B cell (primary cell): ENCODE measurements around the gene SEC14L1. TPM values are rescaled to one million over a fixed set of nuclear protein-coding genes. Genes with fewer than 3 reads are reported as not detected.
A peak's percentile ranks its signal among the peaks of the same experiment; 100 is the strongest.

ENCODE experiments used
- ATAC-seq: fragments of 200-7000 bp; cut with Tn5 transposase; one replicate; pipeline ENCODE4 v1.10.0; 2021; ENCODE audit warnings: low read depth, mild to moderate bottlenecking, moderate number of reproducible peaks, moderate library complexity
- CTCF ChIA-PET: fragments of 350-600 bp; sonication (Branson Sonifier 250); formaldehyde crosslinking; loops from one replicate; lab custom pipeline; 2021; ENCODE audit warnings: antibody characterized with exemption, inconsistent platforms; lab: Charles Lee
- POLR2A ChIA-PET: fragments of 350-600 bp; sonication (Branson Sonifier 250); formaldehyde crosslinking; loops from one replicate; lab custom pipeline; 2021; ENCODE audit warnings: antibody characterized with exemption; lab: Charles Lee
- DNase-seq: peaks from one replicate; pipeline ENCODE4 v3.0.0; 2013
- H2AFZ ChIP-seq: 2 replicates; pipeline ENCODE4 v1.6.1; 2012; ENCODE audit warnings: mild to moderate bottlenecking, low read depth, low read length; ENCODE audit not compliant: insufficient read depth, poor library complexity, severe bottlenecking
- H3K27ac ChIP-seq, 2 donors: 1 replicate in 1 of 2; 2 replicates in 1 of 2; pipeline ENCODE4 v1.5.1; 2012 to 2013; ENCODE audit warnings: low read length in 2 of 2, mild to moderate bottlenecking in 2 of 2, moderate library complexity in 1 of 2
- H3K27me3 ChIP-seq, 4 experiments: fragments of 200-600 bp in 1 of 4; sonication (generic) in 1 of 4; replicated peaks in 1 of 4; 1 replicate in 2 of 4; 2 replicates in 2 of 4; pipeline versions ENCODE4 v1.6.1 to v1.7.0; 2013 to 2016; ENCODE audit warnings: low read length in 3 of 4, mild to moderate bottlenecking in 2 of 4, mixed read lengths in 1 of 4, moderate library complexity in 1 of 4; ENCODE audit not compliant: insufficient read depth in 4 of 4, control insufficient read depth in 3 of 4; ENCODE audit errors: control extremely low read depth in 1 of 4
- H3K36me3 ChIP-seq, 2 experiments: replicated peaks in 1 of 2; 1 replicate in 1 of 2; 2 replicates in 1 of 2; pipeline versions ENCODE4 v1.6.1 to v1.7.1; 2013; ENCODE audit warnings: low read length in 1 of 2; ENCODE audit not compliant: insufficient read depth in 2 of 2, control insufficient read depth in 1 of 2; ENCODE audit errors: control extremely low read depth in 1 of 2, extremely low read depth in 1 of 2
- H3K4me1 ChIP-seq, 2 donors: fragments of 200-600 bp in 1 of 2; sonication (generic) in 1 of 2; 1 replicate in 1 of 2; 2 replicates in 1 of 2; pipeline versions ENCODE4 v1.5.1 to v1.6.1; 2013 to 2017; ENCODE audit warnings: low read length in 2 of 2; ENCODE audit not compliant: control insufficient read depth in 2 of 2, insufficient read depth in 2 of 2
- H3K4me2 ChIP-seq: replicated peaks from 2 replicates; pipeline ENCODE3; 2012; ENCODE audit warnings: mild to moderate bottlenecking, low read depth, low read length; ENCODE audit not compliant: poor library complexity, severe bottlenecking
- H3K4me3 ChIP-seq, 5 experiments: fragments of 200-600 bp in 1 of 5; sonication (generic) in 1 of 5; 1 replicate in 3 of 5; 2 replicates in 2 of 5; pipeline versions ENCODE4 v1.5.1 to v1.7.0; 2011 to 2016; ENCODE audit warnings: low read length in 4 of 5, mild to moderate bottlenecking in 4 of 5, low read depth in 2 of 5, control low read depth in 1 of 5, moderate library complexity in 1 of 5; ENCODE audit not compliant: insufficient read depth in 1 of 5; ENCODE audit errors: control extremely low read depth in 1 of 5, extremely low read depth in 1 of 5
- H3K79me2 ChIP-seq: fragments of 200-600 bp; sonication (generic); one replicate; pipeline ENCODE4 v1.6.0; 2016; ENCODE audit warnings: low read length; ENCODE audit not compliant: control insufficient read depth, insufficient read depth
- H3K9ac ChIP-seq: fragments of 200-600 bp; sonication (generic); 2 replicates; pipeline ENCODE4 v1.6.1; 2017; ENCODE audit warnings: mild to moderate bottlenecking, low read length, moderate library complexity
- H3K9me3 ChIP-seq, 3 donors: one replicate each; pipeline versions ENCODE4 v1.6.1 to v1.7.1; 2013; ENCODE audit warnings: low read length in 2 of 3; ENCODE audit not compliant: control insufficient read depth in 2 of 3, insufficient read depth in 1 of 3; ENCODE audit errors: control extremely low read depth in 1 of 3
- H4K20me1 ChIP-seq: 2 replicates; pipeline ENCODE4 v1.6.0; 2012; ENCODE audit warnings: mild to moderate bottlenecking, low read length; ENCODE audit not compliant: insufficient read depth, control insufficient read depth, poor library complexity, severe bottlenecking
- H3K27ac Mint-ChIP-seq: one replicate; pipeline ENCODE4 v1.8.0; 2021; ENCODE audit warnings: mixed read lengths
- H3K27me3 Mint-ChIP-seq: one replicate; pipeline ENCODE4 v1.8.0; 2021; ENCODE audit warnings: mixed read lengths
- H3K4me1 Mint-ChIP-seq: one replicate; pipeline ENCODE4 v1.8.0; 2021; ENCODE audit warnings: mixed read lengths
- H3K4me3 Mint-ChIP-seq: one replicate; pipeline ENCODE4 v1.8.0; 2021; ENCODE audit warnings: mixed read lengths
- H3K9me3 Mint-ChIP-seq: one replicate; pipeline ENCODE4 v1.8.0; 2022; ENCODE audit warnings: mixed read lengths; ENCODE audit not compliant: insufficient read depth
- EZH2 ChIP-seq: IDR thresholded peaks from 2 replicates; pipeline ENCODE4 v1.6.1; 2012; ENCODE audit warnings: borderline replicate concordance, low read depth, mild to moderate bottlenecking, moderate library complexity, low read length; ENCODE audit not compliant: insufficient read depth, poor library complexity, severe bottlenecking
- WGBS: methylation state at CpG from one replicate; pipeline ENCODE4 v1.1.5; 2013; ENCODE audit warnings: missing lambda C conversion rate; ENCODE audit not compliant: insufficient coverage; 5-methylcytosine and 5-hydroxymethylcytosine counted together
- intact Hi-C: fragments of 100-400 bp; cut with micrococcal nuclease; formaldehyde crosslinking; loops from one replicate; pipeline ENCODE4 v1.10.0; 2022
- polyA plus RNA-seq: library from polyadenylated mRNA; depleted of rRNA; stranded (reverse); fragments of >200 nt; gene quantifications from 2 replicates; pipeline ENCODE4 v1.2.3, GENCODE V29; 2012
- total RNA-seq, 2 donors: library from RNA; stranded (reverse); fragments of 120-200 nt in 1 of 2; gene quantifications; 1 replicate in 1 of 2; 2 replicates in 1 of 2; pipeline versions ENCODE4 v1.2.3 to v1.2.4, GENCODE V29; 2013 to 2022
- TF ChIP-seq, protein P1 (sequence below): fragments of 200-600 bp; IDR thresholded peaks from one replicate; pipeline ENCODE4 v1.8.0; 2022; ENCODE audit warnings: antibody characterized with exemption, mild to moderate bottlenecking

SEC14L1 gene
- total and polyA plus RNA-seq, 2 donors (not counting 1 experiment from before 2014, with no cell fraction given), result 37.7 to 103 TPM

DNA sequence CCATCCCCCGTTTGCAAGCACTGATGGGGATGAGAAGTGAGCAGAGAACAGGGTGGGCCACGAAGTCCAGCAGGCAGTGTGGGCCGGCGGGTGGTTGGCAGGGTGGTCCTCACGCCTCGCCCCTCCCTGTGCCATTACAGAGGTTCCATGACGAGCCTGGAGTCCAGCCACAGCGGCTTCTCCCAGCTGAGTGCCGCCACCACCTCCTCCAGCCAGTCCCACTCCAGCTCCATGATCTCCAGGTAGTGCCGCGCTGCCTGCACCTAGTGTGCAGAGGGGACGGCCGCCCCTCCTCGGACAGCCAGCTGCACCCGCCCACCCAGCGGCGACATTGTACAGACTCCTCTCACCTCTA, 73.0 kb downstream of the SEC14L1 start:
- H3K36me3 ChIP-seq, result peaks cover 0 to 80% of the 10 kb centered on the region in 2 experiments
- no peak overlapping the region for H3K27ac Mint-ChIP-seq
- no peak overlapping the region for H3K9ac ChIP-seq
- peaks cover 56% of the 10 kb centered on the region for H3K4me1 Mint-ChIP-seq
- H3K27ac ChIP-seq, result no peak overlapping the region
- ChIA-PET POLR2A (no interaction called here), CTCF (interaction anchor here (0.5 to 3.7 kb wide), 4 partner anchors 67 to 224 kb away, joined by 3 to 15 read pairs (median 5); no protein-coding TSS in a partner anchor)
- no peaks in the 10 kb centered on the region for H3K9me3 Mint-ChIP-seq
- DNase-seq (no peak), ATAC-seq (no peak)
- H4K20me1 ChIP-seq, result peaks cover 74% of the 10 kb centered on the region
- H2AFZ ChIP-seq, result no peak overlapping the region
- no peak overlapping the region for H3K4me3 ChIP-seq
- H3K4me2 ChIP-seq, result no peak overlapping the region
- H3K4me1 ChIP-seq, result peaks cover 40 to 41% of the 10 kb centered on the region in 2 donors
- peaks cover 9% of the 10 kb centered on the region for H3K79me2 ChIP-seq
- H3K27me3 Mint-ChIP-seq, result no peaks in the 10 kb centered on the region
- intact Hi-C loops, result loop anchor here (5.0 kb wide), 2 partner anchors 106 to 126 kb away; no protein-coding TSS in a partner anchor
- H3K4me3 Mint-ChIP-seq, result peak overlapping the region; percentile 19
- no peaks in the 10 kb centered on the region for H3K9me3 ChIP-seq
- peaks cover 0 to 4% (median 0%) of the 10 kb centered on the region in 4 experiments for H3K27me3 ChIP-seq
- TF ChIP-seq EZH2, result no peak
- TF ChIP-seq, protein P1, sequence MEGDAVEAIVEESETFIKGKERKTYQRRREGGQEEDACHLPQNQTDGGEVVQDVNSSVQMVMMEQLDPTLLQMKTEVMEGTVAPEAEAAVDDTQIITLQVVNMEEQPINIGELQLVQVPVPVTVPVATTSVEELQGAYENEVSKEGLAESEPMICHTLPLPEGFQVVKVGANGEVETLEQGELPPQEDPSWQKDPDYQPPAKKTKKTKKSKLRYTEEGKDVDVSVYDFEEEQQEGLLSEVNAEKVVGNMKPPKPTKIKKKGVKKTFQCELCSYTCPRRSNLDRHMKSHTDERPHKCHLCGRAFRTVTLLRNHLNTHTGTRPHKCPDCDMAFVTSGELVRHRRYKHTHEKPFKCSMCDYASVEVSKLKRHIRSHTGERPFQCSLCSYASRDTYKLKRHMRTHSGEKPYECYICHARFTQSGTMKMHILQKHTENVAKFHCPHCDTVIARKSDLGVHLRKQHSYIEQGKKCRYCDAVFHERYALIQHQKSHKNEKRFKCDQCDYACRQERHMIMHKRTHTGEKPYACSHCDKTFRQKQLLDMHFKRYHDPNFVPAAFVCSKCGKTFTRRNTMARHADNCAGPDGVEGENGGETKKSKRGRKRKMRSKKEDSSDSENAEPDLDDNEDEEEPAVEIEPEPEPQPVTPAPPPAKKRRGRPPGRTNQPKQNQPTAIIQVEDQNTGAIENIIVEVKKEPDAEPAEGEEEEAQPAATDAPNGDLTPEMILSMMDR, result no peak
- 87% methylated on average over 11 of the region's 17 CpGs for WGBS

DNA sequence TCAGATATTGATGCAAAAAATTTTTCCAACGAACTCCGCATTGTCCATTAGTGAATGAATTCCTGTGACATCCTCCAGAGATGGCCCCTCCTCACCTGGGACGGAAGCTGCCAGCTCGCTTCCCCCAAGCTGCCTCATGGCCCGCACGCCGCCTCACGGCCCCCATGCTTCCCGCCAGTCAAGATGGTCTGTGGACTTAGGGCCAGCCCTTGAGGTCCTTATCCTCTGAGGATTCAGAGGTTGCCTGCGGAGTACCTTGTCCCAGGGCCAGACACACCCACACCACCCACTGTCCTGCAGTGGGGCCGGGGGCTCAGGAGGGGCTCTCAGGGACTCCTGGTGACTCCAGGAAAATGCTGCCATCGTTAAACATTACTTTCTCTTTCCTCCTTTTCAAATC, 73.6 kb downstream of the SEC14L1 start:
- peaks cover 9% of the 10 kb centered on the region for H3K79me2 ChIP-seq
- no peaks in the 10 kb centered on the region for H3K9me3 Mint-ChIP-seq
- peaks cover 0 to 74% of the 10 kb centered on the region in 2 experiments for H3K36me3 ChIP-seq
- H3K9me3 ChIP-seq, result no peaks in the 10 kb centered on the region
- no peak for DNase-seq
- intact Hi-C loops, result loop anchor here (5.0 kb wide), 2 partner anchors 107 to 127 kb away; no protein-coding TSS in a partner anchor
- peaks cover 40 to 41% of the 10 kb centered on the region in 2 donors for H3K4me1 ChIP-seq
- H3K4me3 Mint-ChIP-seq, result no peak overlapping the region
- H3K27ac Mint-ChIP-seq, result no peak overlapping the region
- WGBS, result 98% methylated on average over 11 of the region's 12 CpGs
- no peak for ATAC-seq
- peaks cover 0 to 4% (median 0%) of the 10 kb centered on the region in 4 experiments for H3K27me3 ChIP-seq
- no peak overlapping the region for H3K4me3 ChIP-seq
- H3K9ac ChIP-seq, result no peak overlapping the region
- H3K4me2 ChIP-seq, result no peak overlapping the region
- POLR2A ChIA-PET, result no interaction called here
- no peaks in the 10 kb centered on the region for H3K27me3 Mint-ChIP-seq
- TF ChIP-seq EZH2, result no peak
- TF ChIP-seq, protein P1, result no peak
- peaks cover 69% of the 10 kb centered on the region for H4K20me1 ChIP-seq
- no peak overlapping the region for H3K27ac ChIP-seq
- H2AFZ ChIP-seq, result no peak overlapping the region
- CTCF ChIA-PET, result interaction anchor here (0.5 to 1.1 kb wide), 2 partner anchors 128 to 225 kb away, joined by 3 to 6 read pairs; no protein-coding TSS in a partner anchor
- peaks cover 56% of the 10 kb centered on the region for H3K4me1 Mint-ChIP-seq
